Measurements from ENCODE around the gene CAMK2D. TPM values are rescaled to one million over a fixed set of nuclear protein-coding genes. Genes with fewer than 3 reads are reported as not detected.

CAMK2D gene
- total RNA-seq, 1 experiment from 2014 or later = 9.0 TPM

GRCh38 chr4:113423631-113424030 is 337.9 kb downstream of the CAMK2D start:
- Histone ChIP-seq H2BK20ac (ENCODE audit: low read depth, low read length, poor library complexity, severe bottlenecking) (no peak overlapping the region), H2BK15ac (ENCODE audit: low read depth, low read length) (no peak overlapping the region), H3K14ac (ENCODE audit: insufficient read depth, low read length) (no peak overlapping the region), H3K27ac (ENCODE audit: insufficient read length, low read depth, low read length) (no peak overlapping the region), H4K8ac (replicated peaks; ENCODE audit: insufficient read length, low read depth, low read length) (no peak overlapping the region), H4K20me1 (ENCODE audit: control insufficient read depth, insufficient read depth, insufficient read length) (no peaks in the 10 kb centered on the region), H3K9ac (ENCODE audit: extremely low read depth, insufficient read length, low read length) (no peak overlapping the region), H3K27me3 (ENCODE audit: insufficient read depth, low read length) (no peaks in the 10 kb centered on the region), H2BK5ac (ENCODE audit: insufficient read length, low read length) (no peak overlapping the region), H3K79me2 (ENCODE audit: insufficient read depth, low read length) (no peaks in the 10 kb centered on the region), H3K4me1 (ENCODE audit: insufficient read depth, low read length) (no peaks in the 10 kb centered on the region), H3K56ac (ENCODE audit: insufficient read length, low read depth, low read length) (no peak overlapping the region), H2AFZ (ENCODE audit: low read length) (no peak overlapping the region), H4K5ac (ENCODE audit: insufficient read length, low read depth, low read length) (no peak overlapping the region), H3K23me2 (ENCODE audit: insufficient read length, low read depth, low read length, poor library complexity, severe bottlenecking) (no peaks in the 10 kb centered on the region), H3K18ac (ENCODE audit: insufficient read length, low read depth, low read length) (no peak overlapping the region), H3K4me2 (ENCODE audit: insufficient read depth, insufficient read length, low read length) (no peak overlapping the region), H3K4ac (ENCODE audit: low read depth, low read length) (no peak overlapping the region), H3K23ac (ENCODE audit: insufficient read length, low read depth, low read length) (no peak overlapping the region), H3K9me3 (ENCODE audit: control insufficient read depth, low read depth, low read length) (no peaks in the 10 kb centered on the region), H2BK12ac (ENCODE audit: insufficient read length, low read depth, low read length) (no peak overlapping the region), H2BK120ac (ENCODE audit: low read depth, low read length, poor library complexity, severe bottlenecking) (no peak overlapping the region), H3T11ph (ENCODE audit: low read length) (no peak overlapping the region), H3K79me1 (ENCODE audit: insufficient read depth, low read depth, low read length, poor library complexity, severe bottlenecking) (no peaks in the 10 kb centered on the region), H4K91ac (ENCODE audit: insufficient read length, low read depth, low read length) (no peak overlapping the region), H2AK5ac (ENCODE audit: insufficient read length, low read length) (no peak overlapping the region)
- Mint-ChIP-seq H3K36me3 (ENCODE audit: insufficient read depth in 1 of 3, low read depth in 3 of 3) (peaks cover 2 to 25% (median 5%) of the 10 kb centered on the region in 3 experiments), H3K4me3 (no peak overlapping the region), H3K9me3 (peaks cover 25 to 26% of the 10 kb centered on the region in 2 experiments), H3K4me1 (no peaks in the 10 kb centered on the region), H3K27ac (no peak overlapping the region), H3K27me3 (ENCODE audit: low read depth) (no peaks in the 10 kb centered on the region)
- no CpG with 5 or more reads among the region's 1 CpG for WGBS (ENCODE audit: extremely low coverage, insufficient read length, low lambda C conversion rate)
- TF ChIP-seq CTCF (conservative IDR thresholded peaks at IDR 0.05) = no peak
- DNase-seq = no peak
